ENCODE data around the gene CXXC5.

DNA sequence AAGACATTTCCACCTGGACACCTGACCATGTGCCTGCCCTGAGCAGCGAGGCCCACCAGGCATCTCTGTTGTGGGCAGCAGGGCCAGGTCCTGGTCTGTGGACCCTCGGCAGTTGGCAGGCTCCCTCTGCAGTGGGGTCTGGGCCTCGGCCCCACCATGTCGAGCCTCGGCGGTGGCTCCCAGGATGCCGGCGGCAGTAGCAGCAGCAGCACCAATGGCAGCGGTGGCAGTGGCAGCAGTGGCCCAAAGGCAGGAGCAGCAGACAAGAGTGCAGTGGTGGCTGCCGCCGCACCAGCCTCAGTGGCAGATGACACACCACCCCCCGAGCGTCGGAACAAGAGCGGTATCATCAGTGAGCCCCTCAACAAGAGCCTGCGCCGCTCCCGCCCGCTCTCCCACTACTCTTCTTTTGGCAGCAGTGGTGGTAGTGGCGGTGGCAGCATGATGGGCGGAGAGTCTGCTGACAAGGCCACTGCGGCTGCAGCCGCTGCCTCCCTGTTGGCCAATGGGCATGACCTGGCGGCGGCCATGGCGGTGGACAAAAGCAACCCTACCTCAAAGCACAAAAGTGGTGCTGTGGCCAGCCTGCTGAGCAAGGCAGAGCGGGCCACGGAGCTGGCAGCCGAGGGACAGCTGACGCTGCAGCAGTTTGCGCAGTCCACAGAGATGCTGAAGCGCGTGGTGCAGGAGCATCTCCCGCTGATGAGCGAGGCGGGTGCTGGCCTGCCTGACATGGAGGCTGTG lies 32.4 kb downstream of the CXXC5 start:
- TF ChIP-seq POLR2A (IDR thresholded peaks at IDR 0.05), result no peak
- TF ChIP-seq, protein P1, sequence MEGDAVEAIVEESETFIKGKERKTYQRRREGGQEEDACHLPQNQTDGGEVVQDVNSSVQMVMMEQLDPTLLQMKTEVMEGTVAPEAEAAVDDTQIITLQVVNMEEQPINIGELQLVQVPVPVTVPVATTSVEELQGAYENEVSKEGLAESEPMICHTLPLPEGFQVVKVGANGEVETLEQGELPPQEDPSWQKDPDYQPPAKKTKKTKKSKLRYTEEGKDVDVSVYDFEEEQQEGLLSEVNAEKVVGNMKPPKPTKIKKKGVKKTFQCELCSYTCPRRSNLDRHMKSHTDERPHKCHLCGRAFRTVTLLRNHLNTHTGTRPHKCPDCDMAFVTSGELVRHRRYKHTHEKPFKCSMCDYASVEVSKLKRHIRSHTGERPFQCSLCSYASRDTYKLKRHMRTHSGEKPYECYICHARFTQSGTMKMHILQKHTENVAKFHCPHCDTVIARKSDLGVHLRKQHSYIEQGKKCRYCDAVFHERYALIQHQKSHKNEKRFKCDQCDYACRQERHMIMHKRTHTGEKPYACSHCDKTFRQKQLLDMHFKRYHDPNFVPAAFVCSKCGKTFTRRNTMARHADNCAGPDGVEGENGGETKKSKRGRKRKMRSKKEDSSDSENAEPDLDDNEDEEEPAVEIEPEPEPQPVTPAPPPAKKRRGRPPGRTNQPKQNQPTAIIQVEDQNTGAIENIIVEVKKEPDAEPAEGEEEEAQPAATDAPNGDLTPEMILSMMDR (IDR thresholded peaks at IDR 0.05), result no peak
- TF ChIP-seq EP300 (IDR thresholded peaks at IDR 0.05), result no peak
